NCI-H2227 (cell line): ENCODE data around the gene EMP1.
A peak's percentile ranks its signal among the peaks of the same experiment; 100 is the strongest.

Experiments used
- DNase-seq: peaks from one replicate; lab custom pipeline; 2025; ENCODE audit not compliant: unreplicated experiment; lab: John Stamatoyannopoulos, UW

Gene EMP1

GRCh38 chr12:13196130-13196921 is at the start of gene EMP1:
Gene EMP1, plus strand, starts transcription at chr12:13196726. Its CDS starts 14,785 bp downstream, at chr12:13211511.
- peak; percentile 2 for DNase-seq

- DNase-seq: no peak
Observed at GRCh38 chr12:13147688-13148484, 48.6 kb upstream of the EMP1 start.

- DNase-seq: no peak
Observed at GRCh38 chr12:13148485-13148847, 48.1 kb upstream of the EMP1 start.

- no peak for DNase-seq
Observed at GRCh38 chr12:13149411-13149810, 47.1 kb upstream of the EMP1 start.

- DNase-seq: no peak
Observed at GRCh38 chr12:13152281-13152680, 44.2 kb upstream of the EMP1 start.

GRCh38 chr12:13152756-13153155 is 43.8 kb upstream of the EMP1 start:
- no peak for DNase-seq

- DNase-seq: no peak
Observed at GRCh38 chr12:13153180-13153579, 43.3 kb upstream of the EMP1 start.

- DNase-seq: no peak
Observed at GRCh38 chr12:13154027-13154538, 42.4 kb upstream of the EMP1 start.

- no peak for DNase-seq
Observed at GRCh38 chr12:13154831-13155230, 41.7 kb upstream of the EMP1 start.

GRCh38 chr12:13156277-13156676 is 40.2 kb upstream of the EMP1 start:
- no peak for DNase-seq

- no peak for DNase-seq
Observed at GRCh38 chr12:13161172-13161571, 35.4 kb upstream of the EMP1 start.

GRCh38 chr12:13162904-13163303 is 33.6 kb upstream of the EMP1 start:
- no peak for DNase-seq

- DNase-seq: no peak
Observed at GRCh38 chr12:13163868-13164635, 32.5 kb upstream of the EMP1 start.

- DNase-seq: no peak
Observed at GRCh38 chr12:13164921-13165616, 31.5 kb upstream of the EMP1 start.

- no peak for DNase-seq
Observed at GRCh38 chr12:13165617-13166041, 30.9 kb upstream of the EMP1 start.

- no peak for DNase-seq
Observed at GRCh38 chr12:13167226-13167625, 29.3 kb upstream of the EMP1 start.

- DNase-seq: no peak
Observed at GRCh38 chr12:13167906-13168305, 28.6 kb upstream of the EMP1 start.

GRCh38 chr12:13169272-13169671 is 27.3 kb upstream of the EMP1 start:
- DNase-seq: no peak

- DNase-seq: no peak
Observed at GRCh38 chr12:13170892-13171490, 25.5 kb upstream of the EMP1 start.
